HG03025 (cell line): Measurements from ENCODE around the gene KRT12.

ENCODE experiments used
- ATAC-seq: cut with Tn5 transposase; IDR thresholded peaks from one replicate; pipeline ENCODE4 v1.9.1; 2021; ENCODE audit warnings: mild to moderate bottlenecking, moderate library complexity; ENCODE audit not compliant: unreplicated experiment, low FRiP score

The KRT12 gene

DNA sequence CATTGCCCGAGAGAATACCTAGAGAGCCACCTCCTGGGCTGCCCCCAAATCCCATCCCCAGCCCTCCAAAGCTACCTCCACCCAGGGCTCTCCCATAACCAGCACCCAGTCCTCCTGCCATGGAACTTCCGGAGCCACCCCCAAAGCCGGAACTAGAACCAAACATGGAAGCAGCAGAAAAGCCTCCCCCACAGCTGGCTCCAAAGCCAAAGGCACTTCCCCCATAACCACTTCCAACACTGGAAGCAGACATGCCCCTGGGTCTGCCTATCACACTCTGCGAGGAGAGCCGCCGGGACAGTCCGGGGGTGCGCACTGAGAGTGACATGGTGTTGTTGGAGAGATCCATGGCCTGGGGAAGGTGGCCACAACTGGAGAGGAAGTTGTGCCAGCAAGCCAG, at the start of gene KRT12:
KRT12 (minus strand) TSS at position 386 of the 400 bp plus-strand sequence; CDS start at position 349, 37 bp downstream.
- no peak for ATAC-seq

DNA sequence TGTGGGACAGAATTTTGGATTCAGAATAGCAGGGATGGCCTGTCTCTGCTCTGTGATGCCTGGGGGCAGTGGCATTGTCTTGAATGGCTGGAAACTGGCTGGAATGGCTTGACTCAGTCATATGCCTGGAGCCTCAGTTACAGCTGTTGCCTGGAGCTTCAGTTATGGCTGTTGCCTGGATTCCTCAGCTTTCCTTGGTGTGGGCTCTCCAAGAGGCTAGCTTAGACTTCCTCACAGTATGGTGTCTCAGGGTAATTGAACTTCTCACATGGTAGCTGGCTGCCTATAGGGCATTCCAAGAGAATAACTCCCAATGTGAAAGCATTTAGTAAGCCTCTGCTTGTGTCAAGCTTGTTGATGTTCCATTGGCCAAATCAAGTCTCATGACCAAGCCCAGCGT, 49.3 kb upstream of the KRT12 start:
- ATAC-seq = no peak

GRCh38 chr17:40915721-40916256, 48.8 kb upstream of the KRT12 start:
- ATAC-seq = no peak

DNA sequence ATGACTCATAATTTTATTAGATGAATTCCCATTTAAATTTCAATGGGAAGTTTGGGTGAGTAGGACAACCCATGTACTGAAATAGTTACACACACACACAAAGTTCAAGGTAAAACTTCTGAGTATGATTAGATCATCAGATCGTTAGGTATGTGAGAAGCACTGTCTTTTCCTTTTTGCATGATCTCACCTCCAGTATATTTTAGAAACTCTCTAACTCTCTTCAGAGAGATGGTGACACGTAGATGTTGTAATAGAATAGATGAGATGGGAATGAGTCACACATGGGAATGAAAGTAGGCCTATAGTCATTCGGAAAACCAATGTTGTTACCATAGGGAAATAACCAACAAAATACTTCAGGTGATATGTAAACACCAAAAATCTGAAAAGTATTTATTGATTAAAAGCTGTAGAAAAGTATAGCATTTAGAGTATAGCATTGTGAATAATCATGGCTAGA, 48.2 kb upstream of the KRT12 start:
- no peak for ATAC-seq

GRCh38 chr17:40914075-40914855, 47.2 kb upstream of the KRT12 start:
- ATAC-seq = no peak

GRCh38 chr17:40912486-40913210, 45.6 kb upstream of the KRT12 start:
- no peak for ATAC-seq

DNA sequence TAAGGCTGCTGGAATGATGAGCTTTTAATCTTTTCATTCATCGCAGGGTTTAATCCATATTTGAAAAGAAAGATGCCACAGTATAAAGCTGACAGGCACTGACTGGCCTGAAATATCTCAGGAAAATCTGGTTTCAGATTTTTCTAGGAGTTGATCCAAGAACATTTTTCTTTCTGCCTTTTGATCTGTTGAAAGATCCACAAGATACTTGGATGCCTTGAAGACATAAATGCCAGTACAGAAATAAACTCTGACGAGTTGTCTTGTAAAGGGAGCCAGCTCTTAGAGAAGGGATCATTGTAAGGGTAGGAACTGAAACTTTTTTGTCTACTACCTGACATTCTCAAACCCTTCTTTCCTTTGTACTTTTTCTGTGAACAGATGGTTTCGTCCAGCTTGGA, 43.4 kb upstream of the KRT12 start:
- ATAC-seq = no peak

DNA sequence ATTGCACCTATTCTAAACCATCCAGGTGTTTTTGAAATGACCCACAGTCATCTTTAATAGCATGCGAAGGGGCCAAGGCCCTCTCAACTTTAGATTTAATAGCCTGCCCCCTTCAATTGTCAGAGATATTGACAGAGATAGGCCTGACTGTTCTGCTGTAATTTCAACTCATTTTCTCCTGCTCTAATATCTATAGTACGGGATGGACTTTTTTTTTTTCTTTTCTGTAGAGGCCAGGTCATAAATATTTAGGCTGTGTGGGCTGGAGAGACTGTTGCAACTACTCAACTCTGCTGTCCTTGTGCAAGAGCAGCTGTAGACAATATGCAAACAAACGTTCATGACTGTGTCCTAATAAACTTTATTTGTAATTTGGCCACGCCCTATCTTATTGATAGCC, 42.7 kb upstream of the KRT12 start:
- ATAC-seq = no peak

DNA sequence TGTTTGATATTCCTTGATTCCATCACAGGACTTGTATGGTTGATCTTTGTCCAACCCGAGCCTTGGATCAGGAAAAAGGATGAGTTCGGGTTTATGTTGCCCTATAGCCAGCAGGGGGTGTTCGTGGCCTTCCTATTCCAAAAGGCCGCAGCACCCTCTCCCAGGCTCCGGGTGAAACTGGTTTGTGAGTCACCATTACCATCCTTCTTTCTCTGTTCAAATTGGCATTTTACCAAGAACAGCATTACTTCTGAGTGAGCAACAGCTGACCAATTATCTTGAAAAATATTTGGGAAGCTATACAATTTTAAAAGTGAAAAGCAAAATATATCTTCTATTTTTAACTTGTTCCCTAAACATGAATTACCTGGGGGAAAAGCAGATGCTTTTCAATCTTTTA, 42.3 kb upstream of the KRT12 start:
- ATAC-seq = no peak

GRCh38 chr17:40906613-40907012, 39.6 kb upstream of the KRT12 start:
- ATAC-seq = no peak

DNA sequence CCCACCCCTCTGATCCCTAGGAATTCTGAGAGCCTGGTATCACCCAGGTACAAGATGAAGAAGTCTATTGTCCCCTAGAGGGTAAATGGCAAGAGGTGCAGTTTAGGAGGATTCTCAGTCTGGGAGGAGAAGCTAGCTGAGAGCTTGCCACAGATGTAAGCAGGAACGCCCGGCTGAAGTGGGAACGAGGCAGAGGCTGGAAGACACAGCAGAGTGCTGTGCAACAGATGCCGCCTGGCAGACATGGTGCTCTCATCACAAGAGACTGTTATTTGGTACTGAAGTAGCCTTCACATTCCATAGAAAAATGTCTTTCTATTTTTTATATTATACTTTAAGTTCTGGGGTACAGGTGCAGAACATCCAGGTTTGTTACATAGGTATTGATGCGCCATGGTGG, 38.3 kb upstream of the KRT12 start:
- no peak for ATAC-seq

- ATAC-seq = no peak
Observed at GRCh38 chr17:40903129-40903847, 36.3 kb upstream of the KRT12 start.

- no peak for ATAC-seq
Observed at GRCh38 chr17:40902498-40902897, 35.5 kb upstream of the KRT12 start.

DNA sequence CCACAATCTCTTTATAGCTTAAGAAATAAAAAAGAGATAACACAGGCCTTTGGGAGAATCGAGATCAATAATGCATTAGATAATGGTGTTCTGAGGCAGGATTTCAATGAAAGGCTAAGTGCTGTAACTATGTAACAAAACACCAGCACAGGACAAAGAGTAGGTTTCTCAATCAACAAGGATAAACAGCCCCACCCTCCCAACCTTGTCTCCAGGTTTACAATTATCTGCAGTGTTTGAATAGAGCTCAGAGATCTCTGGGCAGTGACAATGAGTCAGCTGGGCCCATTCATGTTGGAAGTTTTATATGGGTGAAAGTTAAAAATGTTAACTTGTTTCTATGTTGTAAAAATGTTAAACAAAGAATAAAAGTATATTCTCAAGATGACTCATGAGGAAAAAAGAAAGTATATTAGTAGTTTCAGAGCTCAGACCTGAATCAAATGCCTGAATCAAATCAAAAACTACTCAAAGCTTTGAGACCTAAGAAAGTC, 35.0 kb upstream of the KRT12 start:
- ATAC-seq = no peak

DNA sequence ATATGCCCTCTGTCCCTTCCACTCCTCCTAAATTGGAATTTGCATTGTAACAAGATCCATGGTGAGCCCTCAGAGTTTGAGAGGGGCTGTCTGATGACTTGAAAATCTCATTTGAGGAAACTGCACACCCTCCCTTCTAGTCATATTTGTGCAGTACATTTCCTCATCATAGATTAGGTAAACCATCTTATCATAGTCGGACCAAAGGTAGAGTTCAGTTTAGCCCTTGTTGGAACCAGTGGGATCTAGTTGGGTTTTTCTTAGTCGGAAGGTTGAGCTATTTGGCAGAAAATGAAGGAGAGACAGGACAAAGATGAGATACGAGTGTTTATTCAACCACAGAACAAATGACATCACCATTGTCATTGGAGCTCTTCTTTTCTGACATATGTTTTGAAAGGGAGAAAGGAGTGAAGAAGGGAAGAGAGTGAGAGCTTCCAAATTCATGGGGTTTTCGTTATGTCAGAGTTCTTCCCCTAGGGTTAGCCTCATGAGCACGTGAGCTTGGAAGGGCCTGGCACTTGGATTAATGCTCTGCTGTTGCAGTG, 33.9 kb upstream of the KRT12 start:
- no peak for ATAC-seq

DNA sequence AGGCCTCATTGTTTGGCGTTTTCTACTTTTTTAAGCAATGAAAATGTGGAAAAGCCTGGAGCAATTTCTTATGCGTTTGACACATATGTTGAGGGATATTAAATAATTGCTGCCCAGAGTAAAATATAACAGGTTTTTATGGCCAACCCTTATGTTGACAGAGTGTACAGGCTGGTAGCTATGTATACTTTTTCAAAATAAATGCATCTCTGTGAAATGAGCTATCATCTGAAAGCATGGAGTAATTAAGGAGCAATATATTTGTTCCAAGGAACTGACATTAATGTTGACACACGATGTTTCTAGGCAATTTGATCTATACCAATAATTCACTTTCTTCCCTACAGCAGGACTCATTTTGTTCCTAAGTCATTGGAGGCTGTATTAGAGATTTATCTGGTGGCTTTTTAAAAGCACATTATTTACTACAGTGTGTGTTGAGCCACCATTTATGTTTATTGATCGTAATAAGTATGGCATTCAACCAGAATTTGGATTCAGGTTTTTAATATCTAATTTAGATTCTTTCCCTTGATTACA, 30.0 kb upstream of the KRT12 start:
- ATAC-seq = no peak

DNA sequence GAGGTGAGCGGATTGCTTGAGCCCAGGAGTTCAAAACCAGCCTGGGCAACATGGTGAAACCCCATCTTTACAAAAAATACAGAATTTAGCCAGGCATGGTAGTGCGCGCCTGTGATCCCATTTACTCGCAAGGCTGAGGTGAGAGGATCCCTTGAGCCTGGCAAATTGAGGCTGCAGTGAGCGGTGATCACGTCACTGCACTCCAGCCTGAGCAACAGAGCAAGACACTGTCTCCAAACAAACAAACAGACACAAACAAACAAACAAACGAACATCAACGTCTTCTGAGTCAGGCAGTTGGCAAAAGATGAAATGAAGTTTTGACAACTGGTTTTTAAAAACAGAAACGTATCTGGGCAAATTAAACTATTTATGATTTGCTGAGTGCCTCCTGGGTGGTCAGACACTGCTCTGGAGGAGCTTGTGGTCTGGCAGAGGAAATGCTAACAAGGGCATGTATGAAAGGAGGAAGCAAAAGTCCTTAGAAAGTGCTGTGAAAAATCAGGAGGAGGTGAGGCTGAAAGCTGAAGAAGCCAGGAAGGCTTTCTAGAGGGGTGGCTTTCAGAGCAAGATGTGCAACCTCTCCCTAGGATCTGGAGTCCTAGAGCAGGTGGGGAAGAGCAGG, 28.2 kb upstream of the KRT12 start:
- no peak for ATAC-seq

DNA sequence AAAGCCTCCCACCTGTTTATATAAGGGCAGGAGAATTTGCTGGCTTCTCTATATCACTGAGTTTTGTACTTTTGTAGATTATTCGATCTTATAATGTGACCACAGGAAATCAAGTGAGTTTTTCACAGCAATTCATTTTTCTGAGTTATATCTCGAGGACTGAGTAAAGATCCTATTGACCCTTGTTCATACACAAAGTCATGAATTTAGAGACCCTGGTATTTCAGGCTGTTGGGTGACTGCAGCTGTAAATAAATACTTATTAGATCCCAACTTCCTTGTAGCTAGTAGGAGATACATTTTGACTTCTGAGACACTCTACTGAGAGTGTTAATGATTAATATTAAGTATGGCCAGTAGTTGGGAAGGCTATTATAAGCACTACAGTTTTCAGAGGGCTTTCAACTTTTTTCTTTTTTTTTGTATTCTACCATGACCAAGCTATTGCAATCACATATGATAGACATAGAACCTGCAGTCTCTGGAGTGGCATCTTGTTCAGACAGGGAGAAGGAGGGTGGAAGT, 21.2 kb upstream of the KRT12 start:
- ATAC-seq = no peak

GRCh38 chr17:40886090-40886489, 19.1 kb upstream of the KRT12 start:
- no peak for ATAC-seq
